ENCODE results near the gene DEPDC7.

DNA sequence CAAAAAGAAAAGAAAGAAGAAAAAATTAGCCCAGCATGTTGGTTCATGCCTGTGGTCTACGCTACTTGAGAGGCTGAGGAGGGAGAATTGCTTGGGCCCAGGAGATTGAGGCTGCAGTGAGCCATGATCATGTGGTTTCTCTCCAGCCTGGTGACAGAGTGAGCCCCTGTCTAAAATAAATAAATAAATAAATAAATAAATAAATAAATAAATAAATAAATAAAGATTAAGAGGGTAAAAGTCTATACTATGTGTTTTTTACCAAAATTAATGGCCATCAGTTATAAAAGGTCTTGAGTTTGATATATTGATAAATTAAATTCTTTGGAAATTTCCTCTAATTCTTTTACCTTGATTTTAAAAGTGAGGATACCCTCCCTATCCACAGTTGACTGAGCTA lies 25.2 kb upstream of the DEPDC7 start:
- TF ChIP-seq, protein P1, sequence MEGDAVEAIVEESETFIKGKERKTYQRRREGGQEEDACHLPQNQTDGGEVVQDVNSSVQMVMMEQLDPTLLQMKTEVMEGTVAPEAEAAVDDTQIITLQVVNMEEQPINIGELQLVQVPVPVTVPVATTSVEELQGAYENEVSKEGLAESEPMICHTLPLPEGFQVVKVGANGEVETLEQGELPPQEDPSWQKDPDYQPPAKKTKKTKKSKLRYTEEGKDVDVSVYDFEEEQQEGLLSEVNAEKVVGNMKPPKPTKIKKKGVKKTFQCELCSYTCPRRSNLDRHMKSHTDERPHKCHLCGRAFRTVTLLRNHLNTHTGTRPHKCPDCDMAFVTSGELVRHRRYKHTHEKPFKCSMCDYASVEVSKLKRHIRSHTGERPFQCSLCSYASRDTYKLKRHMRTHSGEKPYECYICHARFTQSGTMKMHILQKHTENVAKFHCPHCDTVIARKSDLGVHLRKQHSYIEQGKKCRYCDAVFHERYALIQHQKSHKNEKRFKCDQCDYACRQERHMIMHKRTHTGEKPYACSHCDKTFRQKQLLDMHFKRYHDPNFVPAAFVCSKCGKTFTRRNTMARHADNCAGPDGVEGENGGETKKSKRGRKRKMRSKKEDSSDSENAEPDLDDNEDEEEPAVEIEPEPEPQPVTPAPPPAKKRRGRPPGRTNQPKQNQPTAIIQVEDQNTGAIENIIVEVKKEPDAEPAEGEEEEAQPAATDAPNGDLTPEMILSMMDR (IDR thresholded peaks at IDR 0.05; ENCODE audit: low read depth, low read length, poor library complexity, severe bottlenecking): no peak
- no peak for TF ChIP-seq EZH2phosphoT487 (IDR thresholded peaks at IDR 0.05; ENCODE audit: borderline replicate concordance, low read length)

Measured in DOHH2 (cell line).